Activated CD4-positive, alpha-beta T cell treated with anti-CD3 and anti-CD28 coated beads, Interleukin-2, amount 10 ng/mL, durations not matched to agents 7 days and 5 days (primary cell): ENCODE measurements around the gene CRISPLD2. TPM values are rescaled to one million over a fixed set of nuclear protein-coding genes. Genes with fewer than 3 reads are reported as not detected.

ENCODE experiments used
- CTCF ChIA-PET: fragments of 350-600 bp; sonication (Branson Sonifier 250); formaldehyde crosslinking; loops from one replicate; lab custom pipeline; 2021; ENCODE audit warnings: antibody characterized with exemption; lab: Charles Lee
- POLR2A ChIA-PET: fragments of 350-600 bp; sonication (Branson Sonifier 250); formaldehyde crosslinking; loops from one replicate; lab custom pipeline; 2021; ENCODE audit warnings: antibody characterized with exemption; lab: Charles Lee
- DNase-seq: peaks from one replicate; pipeline ENCODE4 v3.0.0-alpha.2; 2020
- H3K27ac Mint-ChIP-seq: one replicate; pipeline ENCODE4 v1.8.0; 2021; ENCODE audit warnings: mild to moderate bottlenecking, moderate library complexity, mixed read lengths
- H3K27me3 Mint-ChIP-seq: one replicate; pipeline ENCODE4 v1.8.0; 2021; ENCODE audit warnings: mixed read lengths
- H3K36me3 Mint-ChIP-seq: one replicate; pipeline ENCODE4 v1.8.0; 2021; ENCODE audit warnings: low read depth, mixed read lengths
- H3K4me1 Mint-ChIP-seq: one replicate; pipeline ENCODE4 v1.8.0; 2021; ENCODE audit warnings: mixed read lengths
- H3K4me3 Mint-ChIP-seq: one replicate; pipeline ENCODE4 v1.8.0; 2021; ENCODE audit warnings: mild to moderate bottlenecking, moderate library complexity, mixed read lengths
- H3K9me3 Mint-ChIP-seq: one replicate; pipeline ENCODE4 v1.8.0; 2021; ENCODE audit warnings: mixed read lengths
- total RNA-seq, 2 experiments: library from RNA; stranded (reverse); gene quantifications; one replicate each; pipeline ENCODE4 v1.2.3, GENCODE V29; 2021

Gene CRISPLD2
- total RNA-seq, 2 experiments from 2014 or later, result 0.25 to 0.27 TPM

GRCh38 chr16:84806256-84806889 lies 13.4 kb upstream of the CRISPLD2 start:
- CTCF ChIA-PET, result interaction anchor here (0.6 kb wide), 1 partner anchor 430 kb away, joined by 3 read pairs; no protein-coding TSS in a partner anchor

DNA sequence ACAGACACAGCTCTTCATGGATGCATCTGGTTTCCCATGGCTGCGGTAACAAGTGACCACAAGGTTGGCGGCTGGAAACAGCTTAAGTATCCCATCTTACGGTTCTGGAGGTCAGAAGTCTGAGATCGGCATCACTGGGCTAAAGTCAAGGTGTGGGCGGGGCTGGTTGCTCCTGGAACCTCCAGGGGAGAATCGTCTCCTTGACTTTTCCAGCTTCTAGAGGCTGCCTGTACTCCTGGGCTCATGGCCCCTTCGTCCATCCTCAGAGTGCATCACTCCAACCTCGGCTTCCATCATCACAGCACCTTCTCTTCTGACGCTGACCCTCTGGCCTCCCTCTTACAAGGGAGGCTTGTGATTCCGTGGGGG lies 12.9 kb upstream of the CRISPLD2 start:
- H3K36me3 Mint-ChIP-seq, result no peaks in the 10 kb centered on the region
- POLR2A ChIA-PET, result interaction anchor here (0.6 kb wide), 1 partner anchor 102 kb away, joined by 3 read pairs; no protein-coding TSS in a partner anchor
- CTCF ChIA-PET, result interaction anchor here (0.6 kb wide), 1 partner anchor 431 kb away, joined by 3 read pairs; no protein-coding TSS in a partner anchor
- no peak overlapping the region for H3K4me3 Mint-ChIP-seq
- no peak for DNase-seq
- H3K27me3 Mint-ChIP-seq, result no peaks in the 10 kb centered on the region
- peaks cover 23% of the 10 kb centered on the region for H3K4me1 Mint-ChIP-seq
- H3K27ac Mint-ChIP-seq, result no peak overlapping the region
- no peaks in the 10 kb centered on the region for H3K9me3 Mint-ChIP-seq

More at GRCh38 chr16:84806256-84806889, 13.4 kb upstream of the CRISPLD2 start:
- POLR2A ChIA-PET, result interaction anchor here (0.6 kb wide), 1 partner anchor 102 kb away, joined by 3 read pairs; no protein-coding TSS in a partner anchor
- H3K27me3 Mint-ChIP-seq, result no peaks in the 10 kb centered on the region
- DNase-seq, result no peak
- no peak overlapping the region for H3K27ac Mint-ChIP-seq
- H3K9me3 Mint-ChIP-seq, result no peaks in the 10 kb centered on the region
- H3K4me1 Mint-ChIP-seq, result peaks cover 20% of the 10 kb centered on the region
- H3K36me3 Mint-ChIP-seq, result no peaks in the 10 kb centered on the region
- no peak overlapping the region for H3K4me3 Mint-ChIP-seq

- DNase-seq, result no peak
- H3K27ac Mint-ChIP-seq, result no peak overlapping the region
- no peaks in the 10 kb centered on the region for H3K36me3 Mint-ChIP-seq
- ChIA-PET POLR2A (no interaction called here), CTCF (interaction anchor here (0.6 kb wide), 1 partner anchor 69 kb away, joined by 3 read pairs; no protein-coding TSS in a partner anchor)
- H3K9me3 Mint-ChIP-seq, result no peaks in the 10 kb centered on the region
- no peak overlapping the region for H3K4me3 Mint-ChIP-seq
- H3K27me3 Mint-ChIP-seq, result no peaks in the 10 kb centered on the region
- H3K4me1 Mint-ChIP-seq, result peaks cover 29% of the 10 kb centered on the region
Measured at GRCh38 chr16:84807776-84808175, 12.0 kb upstream of the CRISPLD2 start.

DNA sequence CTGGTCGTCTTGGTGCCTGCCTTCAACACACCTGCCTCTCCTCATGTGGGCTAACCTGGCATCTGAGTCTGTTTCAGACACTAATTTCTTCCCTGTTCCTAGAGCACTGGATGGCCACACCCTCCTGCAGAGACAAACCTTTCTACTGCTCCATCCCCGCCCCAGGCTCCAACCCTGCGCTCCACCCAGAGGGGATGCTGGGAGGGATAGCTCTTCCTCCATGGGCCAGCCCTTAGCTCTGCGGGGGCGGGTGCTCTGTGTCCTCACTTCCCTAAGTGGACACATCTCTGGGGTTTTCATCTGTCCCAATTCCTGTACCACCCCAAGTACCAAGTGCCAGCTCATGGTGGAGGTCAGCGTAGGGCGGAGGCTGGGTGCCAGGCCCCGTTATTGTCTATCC lies 11.0 kb upstream of the CRISPLD2 start:
- no peak for DNase-seq
- H3K27me3 Mint-ChIP-seq, result no peaks in the 10 kb centered on the region
- H3K9me3 Mint-ChIP-seq, result no peaks in the 10 kb centered on the region
- peaks cover 33% of the 10 kb centered on the region for H3K4me1 Mint-ChIP-seq
- H3K27ac Mint-ChIP-seq, result peak overlapping the region; percentile 50
- H3K36me3 Mint-ChIP-seq, result no peaks in the 10 kb centered on the region
- ChIA-PET CTCF (no interaction called here), POLR2A (no interaction called here)
- H3K4me3 Mint-ChIP-seq, result no peak overlapping the region

GRCh38 chr16:84810518-84811273 lies 9.1 kb upstream of the CRISPLD2 start:
- peak; percentile 57 for DNase-seq
- CTCF ChIA-PET, result interaction anchor here (0.6 to 1.9 kb wide), 2 partner anchors 11 to 15 kb away, joined by 3 to 5 read pairs; no protein-coding TSS in a partner anchor
- Mint-ChIP-seq H3K27me3 (peaks cover 1% of the 10 kb centered on the region), H3K36me3 (no peaks in the 10 kb centered on the region), H3K4me1 (peaks cover 33% of the 10 kb centered on the region), H3K9me3 (no peaks in the 10 kb centered on the region), H3K27ac (peak overlapping the region; percentile 50), H3K4me3 (peak overlapping the region; percentile 1)
- POLR2A ChIA-PET, result interaction anchor here (0.6 kb wide), 1 partner anchor 201 kb away, joined by 3 read pairs; no protein-coding TSS in a partner anchor

DNA sequence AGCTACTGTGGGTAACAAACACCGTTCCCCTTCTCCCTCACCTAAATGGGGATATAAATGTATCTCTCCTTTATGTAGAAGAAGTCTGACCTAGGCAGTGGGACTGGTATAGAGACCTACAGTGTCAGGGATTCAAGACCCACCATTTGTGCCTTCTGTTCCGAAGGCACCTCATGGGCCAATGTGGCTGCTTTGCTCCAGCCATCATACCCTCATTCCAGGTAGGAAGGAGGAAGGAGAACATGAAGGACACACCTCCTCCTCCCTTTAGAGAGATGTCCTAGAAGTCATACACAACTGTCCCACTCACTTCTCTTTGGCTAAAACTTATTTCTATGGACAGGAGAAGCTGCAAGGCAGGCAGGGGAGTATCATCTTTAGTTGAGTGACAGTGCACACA lies 8.3 kb upstream of the CRISPLD2 start:
- DNase-seq, result no peak
- H3K9me3 Mint-ChIP-seq, result no peaks in the 10 kb centered on the region
- ChIA-PET CTCF (interaction anchor here (1.9 kb wide), 1 partner anchor 14 kb away, joined by 5 read pairs; no protein-coding TSS in a partner anchor), POLR2A (no interaction called here)
- peak overlapping the region; percentile 16 for H3K27ac Mint-ChIP-seq
- no peaks in the 10 kb centered on the region for H3K36me3 Mint-ChIP-seq
- H3K27me3 Mint-ChIP-seq, result peaks cover 1% of the 10 kb centered on the region
- H3K4me3 Mint-ChIP-seq, result no peak overlapping the region
- H3K4me1 Mint-ChIP-seq, result peaks cover 27% of the 10 kb centered on the region

- H3K9me3 Mint-ChIP-seq, result no peaks in the 10 kb centered on the region
- DNase-seq, result no peak
- peaks cover 27% of the 10 kb centered on the region for H3K4me1 Mint-ChIP-seq
- CTCF ChIA-PET, result interaction anchor here (1.5 kb wide), 1 partner anchor 75 kb away, joined by 3 read pairs; no protein-coding TSS in a partner anchor
- peaks cover 4% of the 10 kb centered on the region for H3K27me3 Mint-ChIP-seq
- H3K4me3 Mint-ChIP-seq, result no peak overlapping the region
- POLR2A ChIA-PET, result no interaction called here
- peak overlapping the region; percentile 1 for H3K27ac Mint-ChIP-seq
- H3K36me3 Mint-ChIP-seq, result no peaks in the 10 kb centered on the region
Measured at GRCh38 chr16:84813141-84813934, 6.4 kb upstream of the CRISPLD2 start.

DNA sequence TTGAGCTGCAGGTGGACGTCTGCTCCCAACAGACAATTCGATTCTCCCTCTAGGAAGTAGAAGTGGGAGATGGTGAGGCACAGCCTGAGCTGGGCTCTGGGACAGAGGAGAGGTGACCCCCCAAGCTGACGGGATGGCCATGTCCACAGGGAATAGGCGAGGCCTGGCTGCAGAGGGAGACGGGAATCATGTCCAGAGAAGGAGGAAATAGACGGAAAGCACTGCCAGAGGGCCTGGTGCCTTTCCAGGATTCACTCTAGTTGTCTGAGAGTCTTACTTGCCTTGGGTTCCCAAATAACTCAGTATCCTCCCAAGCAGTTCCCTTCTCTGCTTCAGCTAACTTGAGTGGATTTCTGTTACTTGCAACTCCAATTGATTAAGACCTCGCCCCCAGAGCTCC lies 4.3 kb upstream of the CRISPLD2 start:
- Mint-ChIP-seq H3K4me1 (peaks cover 29% of the 10 kb centered on the region), H3K27ac (no peak overlapping the region), H3K36me3 (no peaks in the 10 kb centered on the region), H3K27me3 (peaks cover 21% of the 10 kb centered on the region), H3K4me3 (no peak overlapping the region), H3K9me3 (no peaks in the 10 kb centered on the region)
- DNase-seq, result no peak
- POLR2A ChIA-PET, result no interaction called here
- CTCF ChIA-PET, result interaction anchor here (0.8 to 1.5 kb wide), 2 partner anchors 15 to 42 kb away, joined by 3 read pairs; no protein-coding TSS in a partner anchor

- H3K4me3 Mint-ChIP-seq, result no peak overlapping the region
- peaks cover 23% of the 10 kb centered on the region for H3K4me1 Mint-ChIP-seq
- peaks cover 25% of the 10 kb centered on the region for H3K27me3 Mint-ChIP-seq
- POLR2A ChIA-PET, result no interaction called here
- DNase-seq, result no peak
- H3K36me3 Mint-ChIP-seq, result no peaks in the 10 kb centered on the region
- H3K27ac Mint-ChIP-seq, result no peak overlapping the region
- CTCF ChIA-PET, result interaction anchor here (1.5 kb wide), 1 partner anchor 43 kb away, joined by 3 read pairs; no protein-coding TSS in a partner anchor
- H3K9me3 Mint-ChIP-seq, result no peaks in the 10 kb centered on the region
Measured at GRCh38 chr16:84816023-84816422, 3.8 kb upstream of the CRISPLD2 start.

DNA sequence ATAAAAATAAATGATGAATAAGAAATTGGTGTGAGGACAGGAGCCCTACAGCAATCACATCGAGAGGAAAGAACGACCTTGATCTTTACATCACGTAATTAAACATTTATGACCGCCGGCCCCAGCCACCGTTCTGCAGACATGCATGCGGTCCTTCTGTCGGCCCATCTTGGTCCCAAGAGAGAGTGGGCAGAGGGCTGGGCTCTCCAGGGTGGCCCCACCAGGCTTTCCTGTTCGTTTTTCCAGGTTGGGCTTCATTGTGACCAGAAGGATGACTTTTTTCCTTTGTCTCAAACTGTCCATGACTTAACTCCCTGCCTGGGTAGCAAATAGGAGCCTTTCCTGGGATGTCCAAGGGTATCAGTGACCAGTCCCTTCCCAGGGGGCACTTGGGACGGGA lies 3.3 kb upstream of the CRISPLD2 start:
- H3K27me3 Mint-ChIP-seq, result peaks cover 30% of the 10 kb centered on the region

GRCh38 chr16:84817206-84817605 lies 2.6 kb upstream of the CRISPLD2 start:
- ChIA-PET CTCF (interaction anchor here (1.0 kb wide), 1 partner anchor 13 kb away, joined by 3 read pairs; no protein-coding TSS in a partner anchor), POLR2A (no interaction called here)

More for the DNA sequence above, 3.3 kb upstream of the CRISPLD2 start:
- H3K4me1 Mint-ChIP-seq, result peaks cover 19% of the 10 kb centered on the region
- no peaks in the 10 kb centered on the region for H3K9me3 Mint-ChIP-seq
- H3K4me3 Mint-ChIP-seq, result no peak overlapping the region
- no peak overlapping the region for H3K27ac Mint-ChIP-seq
- POLR2A ChIA-PET, result no interaction called here
- no peak for DNase-seq
- H3K36me3 Mint-ChIP-seq, result no peaks in the 10 kb centered on the region
- CTCF ChIA-PET, result no interaction called here

DNA sequence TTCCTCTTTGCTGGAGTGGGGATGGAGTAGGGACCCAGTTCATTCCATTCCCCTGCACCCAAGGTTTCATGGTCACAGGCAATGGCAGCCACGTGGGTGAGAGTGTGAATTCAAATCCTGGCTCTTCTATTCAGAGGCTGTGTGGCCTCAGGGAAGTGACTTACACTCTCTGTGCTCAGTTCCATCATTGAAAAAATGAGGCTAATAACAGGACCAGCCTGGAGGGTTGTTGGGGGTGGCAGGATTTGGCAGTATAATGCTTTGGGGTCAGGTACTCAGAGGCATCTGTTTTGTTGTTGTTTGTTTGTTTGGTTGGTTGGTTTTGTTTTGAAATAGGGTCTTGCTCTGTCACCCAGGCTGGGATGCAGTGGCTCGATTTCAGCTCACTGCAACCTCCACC lies 2.2 kb upstream of the CRISPLD2 start:
- CTCF ChIA-PET, result interaction anchor here (1.0 kb wide), 1 partner anchor 13 kb away, joined by 3 read pairs; no protein-coding TSS in a partner anchor
- no peaks in the 10 kb centered on the region for H3K9me3 Mint-ChIP-seq
- H3K4me1 Mint-ChIP-seq, result peaks cover 11% of the 10 kb centered on the region
- H3K4me3 Mint-ChIP-seq, result no peak overlapping the region
- H3K27ac Mint-ChIP-seq, result no peak overlapping the region
- DNase-seq, result no peak
- POLR2A ChIA-PET, result no interaction called here
- no peaks in the 10 kb centered on the region for H3K36me3 Mint-ChIP-seq
- H3K27me3 Mint-ChIP-seq, result peaks cover 40% of the 10 kb centered on the region

More at GRCh38 chr16:84817206-84817605, 2.6 kb upstream of the CRISPLD2 start:
- Mint-ChIP-seq H3K36me3 (no peaks in the 10 kb centered on the region), H3K4me3 (no peak overlapping the region), H3K9me3 (no peaks in the 10 kb centered on the region), H3K27ac (no peak overlapping the region), H3K4me1 (peaks cover 14% of the 10 kb centered on the region), H3K27me3 (peaks cover 36% of the 10 kb centered on the region)
- no peak for DNase-seq
